Testis (tissue), 3 donors: ENCODE data around the gene DEFB115. TPM values are rescaled to one million over a fixed set of nuclear protein-coding genes. Genes with fewer than 3 reads are reported as not detected.
"Not testable (repeated sequence)": the region's sequence is repeated elsewhere in the genome, so short reads cannot be mapped to it uniquely, and the experiment has no call there.

ENCODE experiments used
- DNase-seq: peaks from one replicate; pipeline ENCODE4 v3.0.0-alpha.2; 2019
- H3K27ac ChIP-seq, 2 donors: fragments of 200-600 bp; sonication (generic); one replicate each; pipeline ENCODE4 v1.5.1; 2019
- H3K27me3 ChIP-seq: fragments of 200-600 bp; sonication (generic); one replicate; pipeline ENCODE4 v1.5.1; 2019
- H3K36me3 ChIP-seq: fragments of 200-600 bp; sonication (generic); one replicate; pipeline ENCODE4 v1.5.1; 2017; ENCODE audit warnings: low read depth; ENCODE audit errors: missing control alignments
- H3K4me1 ChIP-seq: fragments of 200-600 bp; sonication (generic); one replicate; pipeline ENCODE4 v1.5.1; 2019
- H3K4me3 ChIP-seq, 2 donors: fragments of 200-600 bp; sonication (generic); one replicate each; pipeline ENCODE4 v1.5.1; 2017 to 2019
- H3K9me3 ChIP-seq: fragments of 200-600 bp; sonication (generic); one replicate; pipeline ENCODE4 v1.5.1; 2017
- CTCF ChIP-seq, 3 experiments: fragments of 450-650 bp in 2 of 3; fragments of 200-600 bp in 1 of 3; sonication (generic) in 1 of 3; IDR thresholded peaks; one replicate each; pipeline ENCODE4 v1.5.1; 2016 to 2019; ENCODE audit warnings: antibody characterized with exemption in 3 of 3, mild to moderate bottlenecking in 2 of 3, moderate library complexity in 1 of 3
- POLR2A ChIP-seq: fragments of 450-650 bp; IDR thresholded peaks from one replicate; pipeline ENCODE4 v1.6.1; 2017; ENCODE audit warnings: antibody characterized with exemption, mild to moderate bottlenecking, moderate library complexity
- WGBS, 2 donors: methylation state at CpG; one replicate each; pipeline ENCODE4 v1.1.5; 2018; 5-methylcytosine and 5-hydroxymethylcytosine counted together
- intact Hi-C: fragments of 100-400 bp; cut with DNase I; formaldehyde crosslinking; loops from one replicate; pipeline ENCODE4 v1.15.1; 2023; ENCODE audit warnings: low total_unique reads
- polyA plus RNA-seq: library from polyadenylated mRNA; stranded (reverse); fragments of 350-450 nt; fragmentation: Illumina TruSeq; extraction: RNeasy Lipid Tissue Mini Kit (QIAGEN cat#74804); gene quantifications from one replicate; pipeline ENCODE4 v1.2.3, GENCODE V29; 2014; ENCODE audit warnings: low read depth, low replicate concordance; ENCODE audit not compliant: insufficient read depth
- total RNA-seq, 2 donors: library from RNA; depleted of rRNA; stranded (reverse); fragments of >200 nt; gene quantifications; one replicate each; pipeline ENCODE4 v1.2.3, GENCODE V29; 2016

Gene DEFB115
- total and polyA plus RNA-seq, 3 donors from 2014 or later: not detected

GRCh38 chr20:31260326-31260932 lies 3.0 kb downstream of the DEFB115 start:
- WGBS, 2 donors: 37 to 41% methylated on average over 6 of the region's 6 CpGs
- no peaks in the 10 kb centered on the region for H3K36me3 ChIP-seq
- intact Hi-C loops: no loop called here

DNA sequence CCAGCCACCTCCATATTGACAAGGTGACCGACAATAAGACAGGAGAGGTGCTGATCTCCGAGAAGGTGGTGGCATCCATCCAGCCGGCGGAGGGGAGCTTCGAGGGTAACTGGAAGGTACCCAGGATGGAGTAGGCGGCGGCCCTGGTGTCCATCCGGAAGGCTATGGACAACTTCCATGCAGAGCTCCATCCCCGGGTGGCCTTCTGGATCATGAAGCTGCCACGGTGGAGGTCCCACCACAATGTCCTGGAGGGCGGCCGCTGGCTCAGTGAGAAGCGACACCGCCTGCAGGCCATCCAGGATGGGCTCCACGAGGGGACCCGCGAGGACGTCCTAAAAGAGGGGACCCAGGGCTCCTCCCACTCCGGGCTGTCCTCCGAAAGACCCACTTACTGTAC lies 17.0 kb downstream of the DEFB115 start:
- 56 to 70% methylated on average over 17 to 20 of the region's 20 CpGs for WGBS, 2 donors
- Histone ChIP-seq H3K9me3 (no peaks in the 10 kb centered on the region), H3K27me3 (no peaks in the 10 kb centered on the region), H3K27ac (no peak overlapping the region), H3K4me3 (no peak overlapping the region), H3K36me3 (no peaks in the 10 kb centered on the region), H3K4me1 (no peaks in the 10 kb centered on the region)
- intact Hi-C loops: no loop called here
- no peak for DNase-seq
- no peak for TF ChIP-seq CTCF (IDR thresholded peaks at IDR 0.05)
- TF ChIP-seq POLR2A: no peak

More at GRCh38 chr20:31260326-31260932, 3.0 kb downstream of the DEFB115 start:
- Histone ChIP-seq H3K4me3 (no peak overlapping the region), H3K4me1 (no peaks in the 10 kb centered on the region), H3K27ac (no peak overlapping the region), H3K9me3 (no peaks in the 10 kb centered on the region), H3K27me3 (no peaks in the 10 kb centered on the region)
- TF ChIP-seq CTCF (IDR thresholded peaks at IDR 0.05) (peak; percentile 14 to 51 (median 23)), POLR2A (no peak)
- peak; percentile 16 for DNase-seq

- H3K27me3 ChIP-seq: no peaks in the 10 kb centered on the region
- TF ChIP-seq POLR2A: no peak
- no peak for TF ChIP-seq CTCF (IDR thresholded peaks at IDR 0.05)
- intact Hi-C loops: no loop called here
- H3K9me3 ChIP-seq: no peaks in the 10 kb centered on the region
- no peak overlapping the region for H3K27ac ChIP-seq
- H3K4me3 ChIP-seq: no peak overlapping the region
- no peak for DNase-seq
- H3K36me3 ChIP-seq: no peaks in the 10 kb centered on the region
- no peaks in the 10 kb centered on the region for H3K4me1 ChIP-seq
- WGBS, 2 donors: 60 to 75% methylated on average over 1 of the region's 1 CpG
These were observed 20.7 kb downstream of the DEFB115 start for GRCh38 chr20:31278178-31278577.

- H3K4me1 ChIP-seq, intact Hi-C loops, H3K27ac ChIP-seq, H3K4me3 ChIP-seq, H3K9me3 ChIP-seq, H3K36me3 ChIP-seq, H3K27me3 ChIP-seq, DNase-seq: not testable (repeated sequence)
- WGBS, 2 donors: 43 to 54% methylated on average over 7 of the region's 7 CpGs
These were observed 27.5 kb downstream of the DEFB115 start for GRCh38 chr20:31284964-31285363.

GRCh38 chr20:31308535-31309162 lies 51.2 kb downstream of the DEFB115 start, which contains the start of gene DEFB116:
Gene DEFB116, minus strand, starts transcription at chr20:31308585. Its CDS starts 0 bp downstream, at chr20:31308585.
- intact Hi-C loops: no loop called here
- H3K27ac ChIP-seq: no peak within 1 kb of the TSS
- no peaks in the 10 kb centered on the region for H3K36me3 ChIP-seq
- DNase-seq: no peak
- no peak within 1 kb of the TSS for H3K4me3 ChIP-seq
- no peaks in the 10 kb centered on the region for H3K9me3 ChIP-seq
- no peaks in the 10 kb centered on the region for H3K4me1 ChIP-seq
- 37 to 41% methylated on average over 8 of the region's 8 CpGs for WGBS, 2 donors
- TF ChIP-seq CTCF (IDR thresholded peaks at IDR 0.05): no peak
- no peak for TF ChIP-seq POLR2A
- no peaks in the 10 kb centered on the region for H3K27me3 ChIP-seq

Other genes with a start within 250 kb of the DEFB115 start
- not detected for gene DEFB116, start 50.9 kb downstream of the DEFB115 start, total RNA-seq
- not detected for gene DEFB116, start 50.9 kb downstream of the DEFB115 start, polyA plus RNA-seq
- not detected for gene DEFB118, start 110.9 kb downstream of the DEFB115 start, total RNA-seq
- gene DEFB118, start 110.9 kb downstream of the DEFB115 start, polyA plus RNA-seq: not detected
- 100 to 1,000 TPM; 549 to 814 TPM for gene DEFB119, start 132.9 kb downstream of the DEFB115 start, total RNA-seq
- 538 TPM for gene DEFB119, start 132.9 kb downstream of the DEFB115 start, polyA plus RNA-seq
- gene DEFB121, start 148.6 kb downstream of the DEFB115 start, total RNA-seq: 1 to 10 TPM in 1 of 2 donors, not detected in 1; 1.2 TPM
- 6.2 TPM for gene DEFB121, start 148.6 kb downstream of the DEFB115 start, polyA plus RNA-seq
- 100 to 1,000 TPM; 654 to 709 TPM for gene DEFB123, start 183.0 kb downstream of the DEFB115 start, total RNA-seq
- 222 TPM for gene DEFB123, start 183.0 kb downstream of the DEFB115 start, polyA plus RNA-seq
- not detected for gene DEFB124, start 217.5 kb downstream of the DEFB115 start, total RNA-seq
- 8.2 TPM for gene DEFB124, start 217.5 kb downstream of the DEFB115 start, polyA plus RNA-seq
- 1 to 10 TPM; 1.9 to 2.6 TPM for gene REM1, start 217.6 kb downstream of the DEFB115 start, total RNA-seq
- gene REM1, start 217.6 kb downstream of the DEFB115 start, polyA plus RNA-seq: 3.4 TPM